Lower lobe of right lung (tissue), 2 donors: ENCODE data around the gene KLB. TPM values are rescaled to one million over a fixed set of nuclear protein-coding genes. Genes with fewer than 3 reads are reported as not detected.

Experiments used
- ATAC-seq, 2 donors: fragments of 200-7000 bp; cut with Tn5 transposase; one replicate each; pipeline ENCODE4 v1.9.1; 2020 to 2022; ENCODE audit warnings: mild to moderate bottlenecking in 2 of 2, moderate library complexity in 2 of 2
- DNase-seq: peaks from one replicate; pipeline ENCODE4 v3.0.0-alpha.2; 2020
- H3K27ac ChIP-seq: fragments of 200-600 bp; one replicate; pipeline ENCODE4 v1.8.0; 2022
- H3K27me3 ChIP-seq: fragments of 200-600 bp; one replicate; pipeline ENCODE4 v1.8.0; 2022; ENCODE audit warnings: low read depth
- H3K36me3 ChIP-seq: fragments of 200-600 bp; one replicate; pipeline ENCODE4 v1.8.0; 2022; ENCODE audit warnings: mild to moderate bottlenecking
- H3K4me1 ChIP-seq: fragments of 200-600 bp; one replicate; pipeline ENCODE4 v1.8.0; 2022
- H3K4me3 ChIP-seq: fragments of 200-600 bp; one replicate; pipeline ENCODE4 v1.8.0; 2022; ENCODE audit warnings: mild to moderate bottlenecking
- H3K9me3 ChIP-seq: fragments of 200-600 bp; one replicate; pipeline ENCODE4 v1.8.0; 2022
- CTCF ChIP-seq: fragments of 200-600 bp; IDR thresholded peaks from one replicate; pipeline ENCODE4 v1.8.0; 2022; ENCODE audit warnings: antibody characterized with exemption, mild to moderate bottlenecking
- intact Hi-C: fragments of 100-400 bp; cut with DNase I; formaldehyde crosslinking; loops from one replicate; pipeline ENCODE4 v1.11.0; 2022
- total RNA-seq: library from RNA; stranded (reverse); fragmentation: NEBNext Ultra II Directional; extraction: Animal tissue kit (Norgen Biotek cat#: 25700); gene quantifications from one replicate; pipeline ENCODE4 v1.2.1, GENCODE V29; 2021
- donor health status: DM: no; HTN: yes; CAD: no; lungs with severe emphysema.

KLB gene
- total RNA-seq, 1 donor from 2014 or later, result 1.0 TPM

- ATAC-seq (peak in 1 of 2 donors; percentile 40), DNase-seq (no peak)
- H3K4me3 ChIP-seq, result no peak overlapping the region
- intact Hi-C loops, result no loop called here
- no peaks in the 10 kb centered on the region for H3K27me3 ChIP-seq
- no peaks in the 10 kb centered on the region for H3K36me3 ChIP-seq
- no peaks in the 10 kb centered on the region for H3K4me1 ChIP-seq
- H3K27ac ChIP-seq, result no peak overlapping the region
- no peak for TF ChIP-seq CTCF
- no peaks in the 10 kb centered on the region for H3K9me3 ChIP-seq
These were observed 78.0 kb downstream of the KLB start for GRCh38 chr4:39484582-39485272.

GRCh38 chr4:39486221-39486804 is 79.6 kb downstream of the KLB start:
- no peak overlapping the region for H3K4me3 ChIP-seq
- H3K27ac ChIP-seq, result no peak overlapping the region
- ATAC-seq, result peak; percentile 12 to 52
- no peaks in the 10 kb centered on the region for H3K27me3 ChIP-seq
- no peaks in the 10 kb centered on the region for H3K4me1 ChIP-seq
- no peaks in the 10 kb centered on the region for H3K9me3 ChIP-seq
- DNase-seq, result no peak
- no peak for TF ChIP-seq CTCF
- no peaks in the 10 kb centered on the region for H3K36me3 ChIP-seq
- intact Hi-C loops, result no loop called here

GRCh38 chr4:39490322-39490721 is 83.6 kb downstream of the KLB start:
- no peak for DNase-seq
- H3K4me1 ChIP-seq, result no peaks in the 10 kb centered on the region
- TF ChIP-seq CTCF, result no peak
- no peak for ATAC-seq
- intact Hi-C loops, result no loop called here
- H3K9me3 ChIP-seq, result no peaks in the 10 kb centered on the region
- H3K27ac ChIP-seq, result no peak overlapping the region
- no peaks in the 10 kb centered on the region for H3K27me3 ChIP-seq
- no peak overlapping the region for H3K4me3 ChIP-seq
- H3K36me3 ChIP-seq, result no peaks in the 10 kb centered on the region

- intact Hi-C loops, result no loop called here
- ATAC-seq, result no peak
These were observed 87.6 kb downstream of the KLB start for GRCh38 chr4:39494354-39494753.

GRCh38 chr4:39495446-39496213 is 88.9 kb downstream of the KLB start:
- H3K4me1 ChIP-seq, result no peaks in the 10 kb centered on the region
- TF ChIP-seq CTCF, result no peak
- peaks cover 28% of the 10 kb centered on the region for H3K36me3 ChIP-seq
- no peak overlapping the region for H3K4me3 ChIP-seq
- H3K9me3 ChIP-seq, result no peaks in the 10 kb centered on the region
- no peak overlapping the region for H3K27ac ChIP-seq
- ATAC-seq, result no peak
- DNase-seq, result no peak
- intact Hi-C loops, result no loop called here
- no peaks in the 10 kb centered on the region for H3K27me3 ChIP-seq

More at GRCh38 chr4:39494354-39494753, 87.6 kb downstream of the KLB start:
- Histone ChIP-seq H3K27me3 (no peaks in the 10 kb centered on the region), H3K27ac (no peak overlapping the region), H3K4me3 (no peak overlapping the region), H3K4me1 (no peaks in the 10 kb centered on the region), H3K9me3 (no peaks in the 10 kb centered on the region), H3K36me3 (peaks cover 17% of the 10 kb centered on the region)
- no peak for TF ChIP-seq CTCF
- DNase-seq, result no peak
